HG02870 (cell line): ENCODE data around the gene INPP4B.

Experiments
- ATAC-seq: cut with Tn5 transposase; IDR thresholded peaks from one replicate; pipeline ENCODE4 v1.9.1; 2021; ENCODE audit warnings: mild to moderate bottlenecking, moderate library complexity; ENCODE audit not compliant: unreplicated experiment

The INPP4B gene

DNA sequence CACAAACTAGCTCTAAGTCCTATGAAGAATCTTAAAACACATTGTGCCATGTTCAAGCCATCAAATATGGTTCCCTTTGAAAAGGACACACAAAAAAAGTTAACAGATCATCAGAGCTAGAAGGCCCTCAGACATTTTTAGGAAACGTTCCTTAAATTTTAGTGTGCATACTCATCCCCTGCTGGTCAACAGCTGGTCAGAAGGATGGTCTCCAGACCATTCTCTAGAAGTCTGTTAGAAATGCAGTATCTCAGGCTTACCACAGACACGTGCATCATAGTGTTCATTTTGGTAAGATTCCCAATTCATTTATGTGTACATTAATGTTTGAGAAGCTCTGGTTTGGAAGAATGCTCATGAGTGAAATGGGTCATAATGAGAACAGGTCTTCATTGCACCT is 523.1 kb downstream of the INPP4B start:
- no peak for ATAC-seq

DNA sequence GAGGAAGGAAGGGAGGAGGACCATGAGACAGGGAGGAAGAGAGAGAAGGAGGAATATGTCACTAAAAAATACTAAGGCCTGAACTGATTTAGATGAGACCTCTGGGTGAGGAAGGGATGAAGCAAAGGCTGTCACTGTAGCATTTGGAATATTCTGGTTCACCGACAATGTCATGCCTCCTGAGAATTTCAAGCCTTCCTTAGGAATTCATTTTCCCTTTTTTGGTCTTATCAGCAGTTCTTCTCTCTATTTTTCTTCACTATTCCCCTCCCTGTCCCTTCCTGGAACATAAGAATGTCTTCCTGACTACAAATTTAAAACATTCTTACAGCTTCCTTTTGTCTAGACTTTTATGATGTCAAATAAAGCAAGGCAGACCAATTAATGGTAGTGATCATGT is 527.8 kb downstream of the INPP4B start:
- ATAC-seq, result no peak

DNA sequence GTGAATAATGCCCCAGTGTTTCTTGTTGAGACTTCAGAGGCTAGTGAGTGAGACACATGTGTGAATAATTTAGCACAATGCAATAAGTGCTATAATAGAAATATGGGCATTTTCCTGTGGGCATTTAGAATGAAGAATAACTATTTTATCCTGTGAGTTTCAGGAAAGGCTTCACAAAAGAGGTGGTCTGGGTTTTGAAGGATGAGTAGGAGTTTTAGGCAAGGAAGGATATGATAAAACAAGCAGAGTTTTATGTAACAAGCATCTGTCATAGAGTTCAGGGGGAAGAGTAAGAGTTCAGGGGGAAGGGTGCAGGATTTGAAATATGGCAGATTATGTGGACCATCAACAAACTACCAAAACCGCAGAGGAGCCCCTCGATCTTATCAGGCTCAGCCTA is 529.2 kb downstream of the INPP4B start:
- no peak for ATAC-seq

DNA sequence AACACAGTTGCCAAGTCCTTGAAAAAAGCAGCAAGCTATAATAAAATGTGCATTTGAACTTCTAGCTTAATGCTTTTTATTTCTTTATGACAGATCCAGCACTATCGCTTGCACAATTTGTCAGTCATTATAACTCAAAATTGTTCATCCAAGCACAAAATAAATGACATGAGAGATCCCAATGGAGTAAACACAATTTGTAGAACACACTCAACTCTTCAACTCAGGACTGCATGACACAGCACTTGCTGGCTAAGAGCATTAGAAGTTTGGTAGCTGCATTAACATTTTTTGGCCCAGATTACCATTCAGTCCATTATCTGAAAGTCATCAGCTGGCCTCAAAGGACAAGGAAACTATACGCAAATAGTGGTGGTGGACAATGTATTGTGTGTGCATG is 530.1 kb downstream of the INPP4B start:
- ATAC-seq, result no peak

DNA sequence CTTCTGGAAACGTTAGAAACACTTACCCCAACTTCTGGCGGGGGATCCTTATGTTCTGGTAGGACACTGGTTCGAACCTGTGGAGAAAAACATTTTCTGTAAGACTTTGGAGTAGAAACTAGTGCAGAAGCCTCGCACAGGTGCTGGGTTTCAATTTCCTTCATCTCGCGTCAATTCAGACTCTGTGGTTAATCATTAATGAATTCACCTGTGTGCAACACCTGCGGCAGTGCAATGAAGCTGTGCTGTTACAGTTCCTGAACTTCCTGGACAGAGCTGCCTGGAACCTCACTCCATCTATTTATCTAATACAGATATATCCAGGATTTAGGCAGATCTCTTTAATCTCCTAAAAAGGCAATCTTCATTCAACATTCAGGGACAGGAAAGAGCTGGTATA is 531.4 kb downstream of the INPP4B start:
- ATAC-seq, result no peak

DNA sequence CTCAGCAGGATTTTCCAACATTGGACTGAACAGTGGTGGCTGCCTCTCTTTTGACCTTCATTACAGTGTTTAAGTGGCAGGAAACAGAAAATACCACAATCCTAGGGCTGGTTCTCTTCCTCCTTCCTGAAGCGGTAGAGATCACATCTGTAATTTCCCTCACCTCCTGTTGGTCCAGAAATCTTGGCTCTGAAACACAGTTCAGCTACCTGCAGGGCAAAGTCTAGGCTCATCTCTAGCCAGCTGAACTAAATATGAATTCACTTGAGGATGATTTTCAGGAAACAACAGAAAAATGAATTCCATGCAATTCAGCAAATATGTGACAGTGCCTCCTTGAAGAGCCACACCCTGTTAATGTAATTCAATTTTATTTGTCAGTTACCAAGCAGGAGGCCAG is 531.9 kb downstream of the INPP4B start:
- no peak for ATAC-seq

DNA sequence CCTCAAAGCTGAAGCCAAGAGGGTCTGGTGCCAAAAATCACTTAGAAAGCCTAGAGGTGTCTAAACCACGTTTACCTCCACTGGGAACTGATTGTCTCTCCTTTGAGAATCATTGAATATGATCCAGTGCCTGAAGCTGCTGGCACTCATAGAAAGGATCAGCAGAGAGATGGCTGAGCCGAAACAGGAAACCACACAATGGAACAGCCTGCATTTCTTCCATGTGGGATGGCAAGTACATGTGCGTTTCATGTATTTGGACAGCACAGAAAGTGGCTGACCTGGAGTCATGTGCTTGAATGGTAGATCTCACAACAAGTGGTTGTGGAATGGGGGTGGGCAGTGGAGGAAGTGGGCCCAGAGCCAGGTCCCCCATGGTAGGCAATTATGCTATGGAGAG is 533.7 kb downstream of the INPP4B start:
- no peak for ATAC-seq

DNA sequence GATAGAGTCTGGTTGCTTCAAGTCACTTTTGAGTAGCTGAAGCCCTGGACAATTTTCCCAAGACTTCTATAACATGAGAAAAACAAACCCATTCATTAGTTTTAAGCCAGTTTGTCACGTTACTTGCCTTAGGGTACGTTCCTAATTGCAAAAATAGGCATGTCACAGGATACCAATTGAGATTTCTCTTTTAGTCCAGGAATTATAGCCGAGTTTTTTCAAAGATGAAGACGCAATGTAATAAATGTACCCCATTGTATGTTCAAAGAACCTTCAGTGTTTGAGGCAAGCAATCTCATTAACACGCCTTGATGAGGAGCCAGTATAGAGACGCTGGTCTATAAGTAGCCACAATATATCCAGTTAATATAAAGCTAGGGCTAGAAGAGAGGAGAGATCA is 534.2 kb downstream of the INPP4B start:
- no peak for ATAC-seq

DNA sequence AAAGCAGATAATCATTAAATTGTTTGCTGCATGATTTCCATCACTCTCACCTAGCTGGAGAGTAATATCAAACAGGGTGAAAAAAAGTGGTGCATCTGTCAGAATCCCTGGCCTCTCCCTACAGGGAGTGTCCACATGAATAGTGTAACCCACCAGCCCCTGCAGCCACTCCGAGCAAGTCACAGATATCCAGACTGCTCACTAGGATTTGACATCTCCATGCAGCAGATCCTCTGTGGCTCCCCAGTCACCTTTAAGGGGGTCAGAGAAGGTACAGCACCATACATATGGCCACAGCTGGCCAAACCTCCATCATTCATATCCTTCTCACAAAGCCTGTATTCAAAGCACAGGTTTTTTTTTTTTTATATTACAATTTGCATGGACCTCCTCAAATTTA is 536.3 kb downstream of the INPP4B start:
- no peak for ATAC-seq

DNA sequence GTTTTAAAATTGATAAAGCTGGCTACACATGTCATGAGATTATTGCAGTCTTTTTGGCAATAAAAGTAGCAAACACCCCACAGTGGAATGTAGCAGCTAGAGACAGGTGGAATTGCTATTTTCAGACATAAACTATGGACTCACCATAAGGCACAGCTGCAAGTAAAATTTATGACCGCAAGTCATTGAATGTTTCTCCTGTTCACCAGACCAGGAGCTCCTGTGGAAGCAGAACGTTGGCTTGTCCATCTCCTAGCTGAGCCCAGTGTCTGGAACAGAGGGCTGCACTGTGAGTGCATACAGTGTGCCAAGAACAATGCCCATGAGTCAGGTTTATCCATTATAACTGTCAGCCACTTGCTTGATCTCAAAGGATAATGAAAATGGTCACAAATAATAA is 538.2 kb downstream of the INPP4B start:
- ATAC-seq, result no peak

DNA sequence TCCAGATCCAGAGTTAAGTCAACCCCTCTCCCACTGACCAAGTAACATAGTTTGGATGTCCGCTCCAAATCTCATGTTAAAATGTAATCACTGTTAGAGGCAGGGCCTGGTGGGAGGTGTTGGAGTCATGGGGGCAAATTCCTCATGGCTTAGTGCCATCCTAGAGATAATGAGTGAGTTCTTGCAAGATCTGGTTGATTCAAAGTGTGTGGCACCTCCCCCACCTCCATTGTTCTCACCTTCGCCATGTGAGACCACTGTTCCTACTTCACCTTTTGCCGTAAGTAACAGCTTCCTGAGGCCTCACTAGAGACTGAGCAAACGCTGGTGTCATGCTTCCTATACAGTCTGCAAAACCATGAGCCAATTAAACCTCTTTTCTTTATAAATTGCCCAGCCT is 548.8 kb downstream of the INPP4B start:
- no peak for ATAC-seq

DNA sequence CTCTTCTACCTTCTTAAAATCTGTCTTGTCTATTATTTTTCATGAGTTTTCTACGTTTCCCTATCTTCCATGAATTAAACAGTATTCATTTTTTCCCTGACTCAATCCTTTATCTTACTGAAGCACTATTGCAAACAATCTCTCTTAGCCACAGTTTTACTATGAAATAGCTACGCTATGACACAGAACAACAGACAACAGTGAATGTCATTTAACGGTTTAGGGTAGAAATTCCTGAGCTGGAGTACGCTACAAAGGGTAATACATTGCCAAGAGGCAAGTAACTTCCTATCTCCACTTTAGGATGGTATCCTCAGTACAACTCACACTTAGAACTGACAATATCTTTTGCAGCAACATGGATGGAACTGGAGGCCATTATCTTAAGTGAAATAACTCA is 552.6 kb downstream of the INPP4B start:
- no peak for ATAC-seq

DNA sequence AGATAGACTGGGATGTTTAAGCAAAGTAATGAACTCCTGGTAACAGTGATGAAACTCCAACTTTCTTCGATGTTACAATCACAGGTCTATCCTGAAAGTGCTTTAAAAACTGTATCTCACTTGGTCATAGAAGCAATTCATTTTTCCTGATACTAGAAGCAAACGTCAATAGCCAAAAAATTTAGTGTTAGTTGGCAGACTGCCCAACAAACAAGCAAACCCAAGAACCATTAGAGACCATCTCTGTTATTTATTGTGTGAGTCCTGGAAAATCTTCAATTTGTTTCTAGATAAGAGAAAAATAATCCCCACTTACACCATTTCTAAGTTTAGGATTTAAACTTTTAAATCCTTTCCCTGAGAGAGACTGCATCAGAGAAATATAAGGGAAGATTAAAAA is 553.9 kb downstream of the INPP4B start:
- no peak for ATAC-seq

DNA sequence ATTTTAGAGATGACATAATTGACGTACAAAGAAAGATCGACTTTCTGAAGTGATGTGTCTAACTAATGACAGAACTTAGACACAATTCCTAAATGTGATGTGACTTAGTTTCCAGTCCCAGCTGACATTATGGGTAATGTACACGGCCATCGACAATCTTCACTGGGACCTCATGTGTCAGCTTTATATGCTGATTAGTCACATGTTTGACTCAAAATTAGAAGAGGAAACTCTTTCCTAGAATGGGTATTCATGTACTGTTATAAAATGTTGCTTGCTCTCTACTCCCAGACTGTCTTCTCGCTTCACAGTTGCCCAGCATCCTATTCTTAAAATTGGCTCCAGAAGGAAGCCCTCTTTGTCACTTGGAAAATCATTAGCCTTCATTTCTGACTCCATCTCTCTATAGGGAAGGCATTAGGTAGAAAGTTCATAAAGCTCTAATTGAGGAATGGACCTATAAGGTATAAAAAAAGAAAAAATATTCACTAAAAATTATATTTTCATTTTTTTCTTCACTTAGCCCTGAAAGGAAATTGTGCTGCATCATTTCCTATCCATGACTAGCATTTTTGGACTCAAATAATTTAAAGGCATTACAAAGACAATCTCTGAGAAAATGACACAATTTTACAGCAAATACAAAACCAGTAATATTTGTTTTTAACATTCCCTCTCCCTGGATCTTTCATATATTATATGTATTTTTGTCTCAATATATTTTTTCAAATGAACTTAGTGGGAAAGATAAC is 554.6 kb downstream of the INPP4B start:
- no peak for ATAC-seq

DNA sequence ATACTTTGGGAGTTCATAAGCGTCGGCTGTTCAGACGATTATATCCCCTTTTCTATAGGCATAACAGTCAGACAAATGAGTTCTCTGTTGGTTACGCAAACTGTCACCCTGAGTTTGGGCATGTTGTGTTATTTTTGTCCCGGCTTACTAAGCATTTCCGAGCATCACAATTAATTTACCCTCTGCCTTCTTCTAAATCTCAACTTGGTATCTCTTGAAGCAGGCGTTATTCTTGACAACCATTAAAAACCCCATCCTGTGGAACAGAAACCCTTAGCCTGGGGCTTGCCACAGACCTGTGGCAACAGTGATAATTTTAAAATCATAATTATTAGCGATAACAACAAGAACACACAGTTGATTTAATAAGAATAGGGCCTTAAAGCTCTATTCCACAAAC is 558.7 kb downstream of the INPP4B start:
- ATAC-seq, result no peak

DNA sequence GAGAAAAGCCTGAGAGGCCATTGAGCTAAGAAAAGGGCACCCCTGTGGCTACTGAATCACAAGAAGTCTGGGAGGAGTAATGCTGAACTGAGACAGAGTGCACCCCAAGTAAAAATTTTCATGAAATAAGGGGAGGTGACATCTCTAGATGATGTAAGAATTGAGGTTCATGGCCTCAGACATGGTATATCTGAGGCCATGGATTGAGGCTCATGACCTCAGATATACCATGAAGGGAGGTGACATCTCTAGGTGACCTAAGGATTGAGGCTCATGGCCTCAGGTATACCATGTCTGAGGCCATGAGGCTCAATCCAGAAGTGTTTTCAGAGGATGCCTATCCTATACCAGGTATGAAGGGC is 560.9 kb downstream of the INPP4B start:
- no peak for ATAC-seq

DNA sequence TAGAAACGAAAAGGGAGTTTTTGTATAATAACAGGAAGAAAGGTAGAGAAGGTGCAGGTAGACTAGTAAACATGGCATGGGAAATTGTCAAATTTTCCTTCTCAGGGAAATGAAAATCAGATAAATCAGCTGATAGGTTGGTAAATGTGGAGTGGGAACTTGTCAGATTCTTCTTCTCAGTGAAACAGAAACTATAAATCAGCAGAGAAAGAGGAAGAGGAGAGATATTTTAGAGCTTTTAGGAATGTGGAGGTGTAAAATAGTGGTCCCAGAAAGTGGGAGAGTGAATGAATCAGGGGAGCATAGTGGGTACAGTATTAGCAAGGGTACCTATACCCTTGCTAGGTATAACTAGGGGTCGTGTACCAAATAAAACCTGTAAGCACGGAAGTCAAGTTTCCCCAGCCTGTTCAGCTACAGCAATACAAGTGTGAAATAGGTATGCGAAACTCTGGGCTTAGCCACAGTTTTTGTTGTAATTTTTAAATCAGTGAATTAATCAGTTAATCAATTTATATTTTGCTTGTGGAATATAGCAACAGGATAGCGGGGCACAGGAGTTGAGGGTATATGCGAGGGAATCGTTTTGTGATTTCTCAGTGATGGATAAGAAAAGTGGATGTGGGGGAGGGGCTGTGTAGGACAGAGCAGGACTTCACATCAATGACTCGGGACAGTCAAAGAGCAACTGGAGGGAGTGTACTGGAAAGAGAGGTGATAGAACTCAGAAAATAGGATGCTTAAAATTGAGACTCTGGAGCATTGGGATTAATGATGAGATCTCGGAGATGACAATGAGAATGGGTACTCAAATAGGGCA is 561.5 kb downstream of the INPP4B start:
- ATAC-seq, result no peak

DNA sequence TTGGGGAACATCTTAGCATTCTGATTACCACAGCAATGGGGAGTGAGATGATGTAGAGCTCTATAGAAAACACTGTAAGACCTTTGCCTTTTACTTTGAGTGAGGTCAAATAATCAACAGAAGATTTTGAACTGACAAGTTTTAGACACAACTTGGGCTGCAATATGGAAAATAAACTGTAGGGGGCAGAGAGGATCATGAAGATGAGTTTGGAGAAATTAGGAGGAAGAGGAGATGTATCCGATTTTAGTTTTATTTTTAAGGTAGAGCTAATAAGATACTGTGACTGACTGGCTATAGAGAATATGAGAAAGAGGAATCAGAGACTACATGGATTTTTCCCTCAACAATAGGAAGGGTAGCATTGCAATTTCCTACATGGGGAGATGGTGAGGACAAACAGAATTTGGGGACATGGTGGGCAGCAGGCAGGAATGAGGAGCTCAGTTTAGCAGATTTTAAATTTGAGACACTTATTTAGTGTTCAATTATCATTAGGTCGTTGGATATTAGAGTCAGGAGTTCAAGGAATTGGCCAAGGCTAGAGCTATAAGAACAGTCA is 563.1 kb downstream of the INPP4B start:
- ATAC-seq, result no peak

DNA sequence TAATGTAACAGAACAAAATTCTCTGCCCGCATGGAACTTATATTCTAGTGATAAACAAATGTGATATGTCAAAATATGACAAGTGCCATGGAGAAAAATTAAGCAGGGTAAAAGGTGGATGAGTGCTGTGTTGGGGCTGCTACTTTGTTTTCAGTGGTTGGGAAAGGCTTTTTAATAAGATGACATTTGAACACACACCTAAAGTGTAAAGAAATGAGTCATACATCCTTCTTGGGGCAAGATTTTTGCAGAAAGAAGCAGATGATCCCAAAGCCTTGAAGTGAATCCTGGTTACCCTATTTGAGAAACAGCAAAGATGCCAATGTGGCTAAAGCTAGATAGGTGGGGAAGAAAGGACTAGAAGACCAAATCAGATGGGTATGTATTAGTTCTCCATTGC is 564.1 kb downstream of the INPP4B start:
- ATAC-seq, result no peak

DNA sequence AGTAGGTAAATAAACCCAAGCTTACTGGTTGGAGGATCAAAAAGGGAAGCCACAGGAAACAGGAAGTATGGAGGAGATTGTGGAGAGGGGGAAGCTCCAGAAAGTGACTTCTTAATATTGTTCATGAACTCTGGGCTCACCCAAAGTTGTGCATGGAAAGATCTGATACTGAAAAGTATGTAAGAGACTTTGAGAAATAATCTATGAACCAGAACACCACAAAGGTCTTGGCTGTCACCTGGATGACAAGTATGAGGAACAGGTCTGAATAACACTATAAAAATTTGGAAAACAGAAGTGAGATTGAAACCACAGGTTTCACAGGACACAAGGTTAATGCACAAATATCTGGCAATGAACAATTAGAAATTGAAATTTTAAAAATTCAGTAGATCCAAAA is 567.4 kb downstream of the INPP4B start:
- no peak for ATAC-seq

DNA sequence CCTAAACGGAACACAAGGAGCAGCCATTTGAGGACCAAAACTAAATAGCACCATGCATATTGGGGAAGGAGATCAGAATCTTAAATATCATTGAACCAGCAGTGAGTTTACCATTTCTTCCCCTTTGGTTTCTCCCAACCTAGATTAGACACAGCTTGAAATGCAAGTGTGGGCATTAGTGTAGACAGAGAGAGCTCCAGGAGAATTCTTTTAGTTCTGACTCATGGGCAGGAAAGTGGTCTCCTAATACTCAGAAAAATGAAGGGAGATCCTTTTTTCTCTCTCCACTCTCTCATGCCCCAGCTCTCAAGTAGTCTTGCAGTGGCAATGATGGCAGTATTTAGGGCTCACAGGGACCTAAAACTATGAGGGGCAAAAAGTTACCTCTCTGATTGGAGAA is 567.9 kb downstream of the INPP4B start:
- ATAC-seq, result no peak

DNA sequence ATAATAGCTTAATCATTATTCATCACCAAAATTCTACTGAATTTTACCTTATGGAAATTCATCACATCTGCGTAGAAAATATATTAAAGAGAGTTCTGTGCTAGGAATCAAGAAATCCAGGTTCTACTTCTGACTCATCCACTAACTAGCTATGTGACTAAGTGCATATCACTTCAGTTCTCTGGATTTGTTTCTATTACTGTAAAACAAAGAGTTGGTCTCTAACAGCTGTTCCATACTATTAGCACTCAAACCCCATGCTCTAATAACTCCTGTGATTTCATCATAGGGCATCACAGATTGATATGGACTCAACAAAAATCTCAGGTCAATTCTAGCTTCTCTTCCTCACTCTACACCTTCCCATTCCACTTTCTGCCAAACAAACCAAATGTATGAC is 572.0 kb downstream of the INPP4B start:
- ATAC-seq, result no peak
